Stimulated activated naive CD8-positive, alpha-beta T cell treated with anti-CD3 and anti-CD28 coated beads, Interleukin-15, Interleukin-2, amounts not matched to agents 100 ng/mL and 50 ng/mL, for 24 hours (primary cell): ENCODE measurements around the gene HECTD4.

Experiments
- H3K27ac Mint-ChIP-seq: one replicate; pipeline ENCODE4 v1.8.0; 2021; ENCODE audit warnings: mild to moderate bottlenecking, mixed read lengths
- H3K27me3 Mint-ChIP-seq: one replicate; pipeline ENCODE4 v1.8.0; 2021; ENCODE audit warnings: mixed read lengths
- H3K36me3 Mint-ChIP-seq: one replicate; pipeline ENCODE4 v1.8.0; 2021; ENCODE audit warnings: low read depth, mixed read lengths
- H3K4me1 Mint-ChIP-seq: one replicate; pipeline ENCODE4 v1.8.0; 2021; ENCODE audit warnings: low read depth, mixed read lengths
- H3K4me3 Mint-ChIP-seq: one replicate; pipeline ENCODE4 v1.8.0; 2021; ENCODE audit warnings: mild to moderate bottlenecking, mixed read lengths
- H3K9me3 Mint-ChIP-seq: one replicate; pipeline ENCODE4 v1.8.0; 2021; ENCODE audit warnings: mixed read lengths

HECTD4 gene

GRCh38 chr12:112172556-112173324, 209.5 kb downstream of the HECTD4 start:
- H3K27me3 Mint-ChIP-seq: no peaks in the 10 kb centered on the region
- no peaks in the 10 kb centered on the region for H3K4me1 Mint-ChIP-seq
- H3K9me3 Mint-ChIP-seq: no peaks in the 10 kb centered on the region
- H3K36me3 Mint-ChIP-seq: peaks cover 22% of the 10 kb centered on the region
- H3K4me3 Mint-ChIP-seq: no peak overlapping the region
- H3K27ac Mint-ChIP-seq: no peak overlapping the region

- Mint-ChIP-seq H3K4me1 (no peaks in the 10 kb centered on the region), H3K27ac (no peak overlapping the region), H3K4me3 (no peak overlapping the region), H3K27me3 (no peaks in the 10 kb centered on the region), H3K36me3 (peaks cover 22% of the 10 kb centered on the region), H3K9me3 (no peaks in the 10 kb centered on the region)
Measured at GRCh38 chr12:112170971-112171596, 211.1 kb downstream of the HECTD4 start.

GRCh38 chr12:112170376-112170775, 211.9 kb downstream of the HECTD4 start:
- Mint-ChIP-seq H3K36me3 (peaks cover 15% of the 10 kb centered on the region), H3K4me1 (no peaks in the 10 kb centered on the region), H3K27me3 (no peaks in the 10 kb centered on the region), H3K4me3 (no peak overlapping the region), H3K9me3 (no peaks in the 10 kb centered on the region), H3K27ac (no peak overlapping the region)

DNA sequence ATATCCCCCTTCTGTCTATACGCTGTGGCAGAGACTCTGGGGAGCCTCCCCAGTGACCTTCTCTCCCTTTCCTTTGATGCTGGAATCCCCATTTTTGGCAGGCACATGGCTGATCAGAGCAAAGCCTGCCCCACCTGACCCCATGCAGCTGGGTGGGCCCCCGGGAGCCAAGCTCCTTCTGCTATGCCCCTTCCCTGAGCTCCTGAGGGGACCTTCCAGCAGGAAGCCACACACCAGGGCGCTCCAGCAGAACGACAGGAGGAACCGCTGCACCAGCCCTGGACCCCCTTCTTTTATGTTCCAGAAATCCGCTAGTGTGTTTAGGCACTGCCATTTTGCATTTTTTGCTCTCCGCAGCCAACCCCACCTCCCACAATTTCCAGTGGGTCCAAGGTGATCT, 212.3 kb downstream of the HECTD4 start:
- Mint-ChIP-seq H3K9me3 (no peaks in the 10 kb centered on the region), H3K27ac (peak overlapping the region; percentile 3), H3K4me1 (no peaks in the 10 kb centered on the region), H3K36me3 (peaks cover 11% of the 10 kb centered on the region), H3K27me3 (no peaks in the 10 kb centered on the region), H3K4me3 (no peak overlapping the region)

GRCh38 chr12:112169161-112169872, 212.9 kb downstream of the HECTD4 start:
- Mint-ChIP-seq H3K4me1 (no peaks in the 10 kb centered on the region), H3K27me3 (no peaks in the 10 kb centered on the region), H3K36me3 (peaks cover 8% of the 10 kb centered on the region), H3K9me3 (no peaks in the 10 kb centered on the region), H3K27ac (peak overlapping the region; percentile 3), H3K4me3 (no peak overlapping the region)

DNA sequence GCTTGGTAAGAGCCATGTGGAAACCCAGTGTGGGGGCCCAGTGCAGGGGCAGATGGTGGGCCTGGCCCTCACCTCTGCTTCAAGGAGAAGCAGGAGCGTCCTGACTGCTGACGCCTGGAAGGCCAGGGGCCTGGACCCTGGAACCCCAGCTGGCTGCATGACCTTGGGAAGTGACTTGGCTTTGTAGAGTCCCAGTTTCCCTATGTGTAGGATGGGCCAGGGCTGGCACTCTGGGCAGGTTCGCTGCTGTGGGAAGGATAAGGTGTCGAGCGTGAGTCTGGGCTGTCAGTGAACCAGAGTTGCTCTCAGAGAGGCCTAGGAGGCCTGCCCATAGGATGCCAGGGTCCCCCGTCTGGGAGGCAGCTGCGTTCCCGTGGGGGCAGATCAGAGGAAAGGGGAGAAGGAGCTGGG, 213.7 kb downstream of the HECTD4 start:
- H3K36me3 Mint-ChIP-seq: peaks cover 8% of the 10 kb centered on the region
- H3K4me3 Mint-ChIP-seq: no peak overlapping the region
- H3K4me1 Mint-ChIP-seq: no peaks in the 10 kb centered on the region
- no peaks in the 10 kb centered on the region for H3K27me3 Mint-ChIP-seq
- H3K27ac Mint-ChIP-seq: no peak overlapping the region
- H3K9me3 Mint-ChIP-seq: no peaks in the 10 kb centered on the region

GRCh38 chr12:112167718-112168525, 214.3 kb downstream of the HECTD4 start:
- H3K27ac Mint-ChIP-seq: no peak overlapping the region
- H3K4me1 Mint-ChIP-seq: no peaks in the 10 kb centered on the region
- no peaks in the 10 kb centered on the region for H3K27me3 Mint-ChIP-seq
- no peak overlapping the region for H3K4me3 Mint-ChIP-seq
- H3K9me3 Mint-ChIP-seq: no peaks in the 10 kb centered on the region
- H3K36me3 Mint-ChIP-seq: peaks cover 7% of the 10 kb centered on the region

DNA sequence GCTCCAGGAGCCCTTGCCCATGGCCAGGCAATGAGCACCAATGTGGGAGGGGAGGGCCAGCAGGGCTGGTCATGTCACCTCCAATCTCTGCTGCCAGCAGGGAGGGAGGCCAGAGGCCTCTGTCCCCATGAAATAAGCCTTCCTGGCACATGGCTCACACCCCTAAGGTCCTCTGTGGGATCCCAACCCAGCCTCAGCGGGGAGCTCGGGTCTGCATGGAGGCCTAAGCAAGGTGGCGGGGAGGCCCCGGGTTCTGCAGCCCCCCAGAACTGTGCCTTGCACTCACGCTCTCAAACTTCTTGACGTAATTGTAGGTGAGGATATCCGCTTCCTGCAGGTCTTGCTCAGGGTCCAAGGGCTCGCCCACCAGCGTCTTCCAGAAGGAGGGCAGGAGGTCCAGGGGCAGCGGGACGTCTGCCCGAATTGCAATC, 215.2 kb downstream of the HECTD4 start:
- Mint-ChIP-seq H3K27me3 (no peaks in the 10 kb centered on the region), H3K36me3 (peaks cover 5% of the 10 kb centered on the region), H3K4me1 (no peaks in the 10 kb centered on the region), H3K4me3 (no peak overlapping the region), H3K27ac (no peak overlapping the region), H3K9me3 (no peaks in the 10 kb centered on the region)

- H3K27ac Mint-ChIP-seq: no peak overlapping the region
Measured at GRCh38 chr12:112166051-112167015, 215.9 kb downstream of the HECTD4 start.

DNA sequence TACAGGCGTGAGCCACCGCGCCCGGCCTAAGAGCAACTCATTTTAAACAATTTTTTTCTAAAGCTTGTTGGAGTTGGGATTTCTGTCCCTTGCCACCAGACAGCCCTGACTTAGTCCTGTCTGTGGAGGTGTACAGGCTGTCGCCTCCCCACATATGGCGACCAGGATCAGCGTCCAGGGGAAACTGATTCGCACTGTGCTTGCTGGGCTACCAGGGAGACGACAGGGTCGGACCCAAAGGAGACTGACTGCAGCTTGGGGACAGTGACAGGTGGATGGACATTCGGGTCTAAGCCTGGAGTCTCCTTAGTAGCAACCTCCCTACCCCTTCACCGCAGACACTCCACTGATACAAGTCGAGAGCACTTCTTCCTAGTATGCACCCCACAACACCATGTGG, 216.6 kb downstream of the HECTD4 start:
- no peak overlapping the region for H3K4me3 Mint-ChIP-seq
- peaks cover 18% of the 10 kb centered on the region for H3K36me3 Mint-ChIP-seq
- H3K4me1 Mint-ChIP-seq: no peaks in the 10 kb centered on the region
- H3K27ac Mint-ChIP-seq: no peak overlapping the region
- H3K27me3 Mint-ChIP-seq: no peaks in the 10 kb centered on the region
- H3K9me3 Mint-ChIP-seq: no peaks in the 10 kb centered on the region

More at GRCh38 chr12:112166051-112167015, 215.9 kb downstream of the HECTD4 start:
- no peaks in the 10 kb centered on the region for H3K27me3 Mint-ChIP-seq
- H3K4me1 Mint-ChIP-seq: no peaks in the 10 kb centered on the region
- no peak overlapping the region for H3K4me3 Mint-ChIP-seq
- peaks cover 12% of the 10 kb centered on the region for H3K36me3 Mint-ChIP-seq
- H3K9me3 Mint-ChIP-seq: no peaks in the 10 kb centered on the region

DNA sequence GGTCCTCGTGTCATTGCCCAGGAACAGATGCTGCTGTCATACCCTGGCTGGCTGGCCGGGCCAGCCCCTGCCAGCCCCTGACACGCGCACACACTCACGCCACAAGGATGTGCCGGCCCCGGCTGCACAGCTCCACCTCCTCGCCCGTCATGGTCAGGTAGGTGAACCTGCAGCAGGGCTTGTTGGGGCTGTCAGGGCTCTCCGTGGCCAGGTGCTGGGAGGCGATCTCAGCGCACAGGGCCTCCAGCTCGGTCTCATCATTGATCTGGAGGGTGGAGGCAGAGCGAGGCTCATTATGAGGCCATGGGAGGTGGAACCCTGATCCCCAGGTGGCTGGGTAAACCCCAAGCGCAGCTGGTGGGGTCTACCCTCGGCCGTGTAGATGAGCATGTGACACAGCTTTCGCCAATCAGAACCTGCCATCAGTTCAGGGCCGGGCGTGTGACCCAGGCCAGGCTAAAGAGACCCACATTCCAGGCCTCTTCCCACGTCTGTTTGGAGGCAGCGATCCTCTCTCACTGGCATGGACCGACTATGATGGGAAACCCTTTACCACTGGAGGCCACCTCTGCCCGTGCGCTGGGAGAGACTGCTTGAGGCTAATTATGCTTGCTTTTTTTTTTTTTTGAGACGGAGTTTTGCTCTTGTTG, 218.1 kb downstream of the HECTD4 start:
- Mint-ChIP-seq H3K36me3 (peaks cover 33% of the 10 kb centered on the region), H3K27me3 (no peaks in the 10 kb centered on the region), H3K9me3 (no peaks in the 10 kb centered on the region), H3K4me1 (peaks cover 4% of the 10 kb centered on the region), H3K27ac (no peak overlapping the region), H3K4me3 (no peak overlapping the region)

DNA sequence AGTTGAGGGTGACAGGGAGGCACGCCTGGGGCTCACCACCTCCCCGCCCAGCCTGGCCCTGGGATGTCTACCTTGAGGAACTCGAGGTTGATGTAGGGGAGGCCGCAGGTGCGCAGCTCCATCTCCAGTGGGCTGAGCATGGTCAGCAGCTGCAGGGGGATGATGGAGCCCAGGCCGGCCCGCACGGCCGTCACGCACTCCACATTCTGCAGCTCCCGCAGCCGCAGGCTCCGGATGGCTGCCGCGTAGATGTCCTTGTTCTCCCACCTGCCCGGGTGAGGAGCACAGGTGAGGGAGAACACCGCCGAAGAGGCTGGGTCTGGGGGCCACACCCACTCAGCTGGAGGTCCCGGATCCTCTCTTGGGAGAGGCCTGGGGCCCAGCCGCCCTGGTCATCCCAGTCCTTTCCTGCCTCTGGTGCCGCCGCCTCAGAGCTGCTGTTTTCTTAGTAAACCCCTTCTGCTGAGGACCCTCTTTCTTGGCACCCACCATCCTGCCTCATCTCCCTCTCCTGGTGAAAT, 218.7 kb downstream of the HECTD4 start:
- H3K27me3 Mint-ChIP-seq: no peaks in the 10 kb centered on the region
- no peak overlapping the region for H3K27ac Mint-ChIP-seq
- H3K4me1 Mint-ChIP-seq: peaks cover 10% of the 10 kb centered on the region
- H3K9me3 Mint-ChIP-seq: no peaks in the 10 kb centered on the region
- H3K36me3 Mint-ChIP-seq: peaks cover 39% of the 10 kb centered on the region
- no peak overlapping the region for H3K4me3 Mint-ChIP-seq

DNA sequence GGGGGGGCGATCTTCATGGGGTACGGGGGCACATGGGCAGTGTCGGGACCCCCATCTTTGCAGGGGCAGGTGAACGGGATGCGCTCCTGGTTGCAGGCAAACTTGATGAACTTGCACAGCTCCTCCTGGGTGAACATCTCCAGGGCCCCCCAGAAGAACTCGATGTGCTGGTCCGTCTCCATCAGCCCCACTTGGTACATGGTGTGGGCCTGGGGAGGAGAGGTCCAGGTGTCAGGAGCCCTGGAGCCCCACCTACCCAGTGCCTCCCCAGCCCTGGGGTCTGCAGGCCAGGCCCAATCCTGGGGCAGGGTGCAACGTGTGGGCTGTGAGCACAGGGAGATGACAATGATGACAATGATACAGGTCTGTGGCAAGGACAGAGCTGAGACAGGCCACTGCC, 219.2 kb downstream of the HECTD4 start:
- Mint-ChIP-seq H3K9me3 (peaks cover 3% of the 10 kb centered on the region), H3K27me3 (no peaks in the 10 kb centered on the region), H3K27ac (no peak overlapping the region), H3K36me3 (peaks cover 44% of the 10 kb centered on the region), H3K4me1 (peaks cover 15% of the 10 kb centered on the region), H3K4me3 (no peak overlapping the region)
